GM12892 (cell line): ENCODE data around the gene SCLY.
"Not testable (repeated sequence)": the region's sequence is repeated elsewhere in the genome, so short reads cannot be mapped to it uniquely, and the experiment has no call there.

Source experiments
- DNase-seq: peaks from one replicate; pipeline ENCODE4 v3.0.0; 2011; ENCODE audit not compliant: insufficient read length
- FAIRE-seq: peaks from 2 replicates; lab custom pipeline; 2011; peaks lifted over from hg19 to GRCh38; lab: Jason Lieb, UNC
- POLR2A ChIP-seq: IDR thresholded peaks from 2 replicates; pipeline ENCODE4 v1.6.1; 2011; ENCODE audit warnings: low read depth, low read length, control low read depth
- POLR2AphosphoS5 ChIP-seq: IDR thresholded peaks from 2 replicates; pipeline ENCODE4 v1.6.1; 2011; ENCODE audit warnings: low read depth, low read length, control low read depth
- TAF1 ChIP-seq: IDR thresholded peaks from 2 replicates; pipeline ENCODE4 v1.6.1; 2011; ENCODE audit warnings: low read depth, mild to moderate bottlenecking, control low read depth, low read length, borderline replicate concordance

Gene SCLY

GRCh38 chr2:238027591-238028415 lies 33.0 kb upstream of the SCLY start:
- TF ChIP-seq POLR2A, result no peak
- TF ChIP-seq POLR2AphosphoS5, result no peak
- TF ChIP-seq TAF1, result no peak
- no peak for DNase-seq
- FAIRE-seq, result no peak

GRCh38 chr2:238029853-238030252 lies 30.9 kb upstream of the SCLY start:
- DNase-seq (no peak), FAIRE-seq (no peak)
- TF ChIP-seq POLR2AphosphoS5 (no peak), TAF1 (no peak), POLR2A (no peak)

- no peak for DNase-seq
- TF ChIP-seq POLR2A (no peak), TAF1 (no peak), POLR2AphosphoS5 (no peak)
- no peak for FAIRE-seq
Measured at GRCh38 chr2:238030422-238031155, 30.2 kb upstream of the SCLY start.

GRCh38 chr2:238031751-238032150 lies 29.1 kb upstream of the SCLY start:
- DNase-seq (no peak), FAIRE-seq (no peak)
- TF ChIP-seq POLR2A (no peak), POLR2AphosphoS5 (no peak), TAF1 (no peak)

- FAIRE-seq (peak; percentile 5), DNase-seq (no peak)
- no peak for TF ChIP-seq POLR2AphosphoS5
- no peak for TF ChIP-seq POLR2A
- TF ChIP-seq TAF1, result no peak
Measured at GRCh38 chr2:238032755-238033337, 28.0 kb upstream of the SCLY start.

- FAIRE-seq, DNase-seq: not testable (repeated sequence)
Measured at GRCh38 chr2:238033991-238034390, 26.8 kb upstream of the SCLY start.

GRCh38 chr2:238038203-238038602 lies 22.6 kb upstream of the SCLY start:
- DNase-seq, result no peak
- TF ChIP-seq POLR2A (no peak), POLR2AphosphoS5 (no peak), TAF1 (no peak)
- FAIRE-seq, result no peak

- FAIRE-seq (no peak), DNase-seq (no peak)
- TF ChIP-seq POLR2AphosphoS5, result no peak
- TF ChIP-seq TAF1, result no peak
- no peak for TF ChIP-seq POLR2A
Measured at GRCh38 chr2:238039151-238039550, 21.6 kb upstream of the SCLY start.

GRCh38 chr2:238039985-238040384 lies 20.8 kb upstream of the SCLY start:
- TF ChIP-seq POLR2AphosphoS5 (no peak), TAF1 (no peak), POLR2A (no peak)
- DNase-seq (no peak), FAIRE-seq (no peak)

- DNase-seq (no peak), FAIRE-seq (no peak)
- TF ChIP-seq POLR2A, result no peak
Measured at GRCh38 chr2:238040918-238041317, 19.9 kb upstream of the SCLY start.

- no peak for FAIRE-seq
- TF ChIP-seq POLR2A (no peak), TAF1 (no peak), POLR2AphosphoS5 (no peak)
- no peak for DNase-seq
Measured at GRCh38 chr2:238042090-238042489, 18.7 kb upstream of the SCLY start.

- DNase-seq (no peak), FAIRE-seq (no peak)
- TF ChIP-seq POLR2A, result no peak
- TF ChIP-seq TAF1, result no peak
- TF ChIP-seq POLR2AphosphoS5, result no peak
Measured at GRCh38 chr2:238042849-238043584, 17.8 kb upstream of the SCLY start.
